ENCODE data around the gene MYBPH.

Gene MYBPH

GRCh38 chr1:203178821-203179666 is 3.4 kb upstream of the MYBPH start:
- no peak for TF ChIP-seq CTCF (IDR thresholded peaks at IDR 0.05; ENCODE audit: low read depth, low read length)

GRCh38 chr1:203178083-203178482 is 2.5 kb upstream of the MYBPH start:
- TF ChIP-seq CTCF (IDR thresholded peaks at IDR 0.05; ENCODE audit: low read depth, low read length): no peak
- no peak overlapping the region for H3K4me3 ChIP-seq (ENCODE audit: low read depth, low read length)

More at GRCh38 chr1:203178821-203179666, 3.4 kb upstream of the MYBPH start:
- no peak overlapping the region for H3K4me3 ChIP-seq (ENCODE audit: low read depth, low read length)

- no peak for TF ChIP-seq CTCF (IDR thresholded peaks at IDR 0.05; ENCODE audit: low read depth, low read length)
- no peak overlapping the region for H3K4me3 ChIP-seq (ENCODE audit: low read depth, low read length)
Measured at GRCh38 chr1:203177470-203178039, 1.9 kb upstream of the MYBPH start.

GRCh38 chr1:203177036-203177405 is 1.4 kb upstream of the MYBPH start:
- no peak overlapping the region for H3K4me3 ChIP-seq (ENCODE audit: low read depth, low read length)

GRCh38 chr1:203176273-203177035 is 828 bp upstream of the MYBPH start:
- H3K4me3 ChIP-seq (ENCODE audit: low read depth, low read length): no peak overlapping the region
- TF ChIP-seq CTCF (IDR thresholded peaks at IDR 0.05; ENCODE audit: low read depth, low read length): no peak

More at GRCh38 chr1:203177036-203177405, 1.4 kb upstream of the MYBPH start:
- no peak for TF ChIP-seq CTCF (IDR thresholded peaks at IDR 0.05; ENCODE audit: low read depth, low read length)

GRCh38 chr1:203175827-203176241 is 208 bp upstream of the MYBPH start:
- no peak for TF ChIP-seq CTCF (IDR thresholded peaks at IDR 0.05; ENCODE audit: low read depth, low read length)

More at GRCh38 chr1:203175827-203176241, 208 bp upstream of the MYBPH start:
- no peak overlapping the region for H3K4me3 ChIP-seq (ENCODE audit: low read depth, low read length)

Measured in WI38 (cell line).